EL (cell line): Measurements from ENCODE around the gene SEPTIN1.
A peak's percentile ranks its signal among the peaks of the same experiment; 100 is the strongest.

Source experiments
- DNase-seq: peaks from one replicate; pipeline ENCODE4 v3.0.0-alpha.2; 2016

SEPTIN1 gene, protein sequence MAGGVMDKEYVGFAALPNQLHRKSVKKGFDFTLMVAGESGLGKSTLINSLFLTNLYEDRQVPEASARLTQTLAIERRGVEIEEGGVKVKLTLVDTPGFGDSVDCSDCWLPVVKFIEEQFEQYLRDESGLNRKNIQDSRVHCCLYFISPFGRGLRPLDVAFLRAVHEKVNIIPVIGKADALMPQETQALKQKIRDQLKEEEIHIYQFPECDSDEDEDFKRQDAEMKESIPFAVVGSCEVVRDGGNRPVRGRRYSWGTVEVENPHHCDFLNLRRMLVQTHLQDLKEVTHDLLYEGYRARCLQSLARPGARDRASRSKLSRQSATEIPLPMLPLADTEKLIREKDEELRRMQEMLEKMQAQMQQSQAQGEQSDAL

DNA sequence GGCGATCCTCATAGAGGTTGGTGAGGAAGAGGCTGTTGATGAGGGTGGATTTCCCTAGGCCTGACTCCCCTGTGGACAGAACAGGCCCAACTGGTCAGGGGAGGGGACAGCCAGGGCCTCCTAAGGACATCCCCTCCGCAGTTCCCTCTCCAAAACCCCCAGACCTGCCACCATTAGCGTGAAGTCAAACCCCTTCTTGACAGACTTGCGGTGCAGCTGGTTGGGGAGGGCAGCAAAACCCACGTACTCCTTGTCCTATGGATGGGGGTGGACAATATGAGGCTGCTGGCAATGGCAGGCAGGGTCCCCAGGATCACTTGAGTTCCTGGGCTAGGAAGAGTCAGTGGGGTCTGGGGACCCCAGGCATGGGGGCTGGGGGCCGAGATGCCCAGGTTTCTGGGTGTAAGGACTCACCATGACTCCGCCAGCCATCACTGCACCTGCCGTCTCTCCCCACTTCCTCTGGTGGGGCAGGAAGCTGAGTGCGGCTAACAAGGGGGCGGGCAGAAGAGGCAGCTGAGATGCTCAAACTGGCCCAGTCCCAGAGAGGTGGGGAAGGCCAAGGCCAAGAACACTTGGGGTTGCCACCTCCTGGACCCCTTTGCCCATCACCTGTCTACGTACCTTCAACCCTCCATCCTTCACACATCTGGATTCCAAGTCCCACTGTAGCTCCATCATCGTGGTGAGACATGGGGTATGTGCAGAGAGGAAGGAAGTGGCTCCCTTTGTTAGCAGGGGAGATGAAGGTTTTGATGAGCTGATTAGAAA, at the start of gene SEPTIN1:
Gene SEPTIN1, minus strand, starts transcription at position 451 of the 771 bp plus-strand sequence. Its CDS starts 19 bp downstream, at position 432.
- no peak for DNase-seq

DNA sequence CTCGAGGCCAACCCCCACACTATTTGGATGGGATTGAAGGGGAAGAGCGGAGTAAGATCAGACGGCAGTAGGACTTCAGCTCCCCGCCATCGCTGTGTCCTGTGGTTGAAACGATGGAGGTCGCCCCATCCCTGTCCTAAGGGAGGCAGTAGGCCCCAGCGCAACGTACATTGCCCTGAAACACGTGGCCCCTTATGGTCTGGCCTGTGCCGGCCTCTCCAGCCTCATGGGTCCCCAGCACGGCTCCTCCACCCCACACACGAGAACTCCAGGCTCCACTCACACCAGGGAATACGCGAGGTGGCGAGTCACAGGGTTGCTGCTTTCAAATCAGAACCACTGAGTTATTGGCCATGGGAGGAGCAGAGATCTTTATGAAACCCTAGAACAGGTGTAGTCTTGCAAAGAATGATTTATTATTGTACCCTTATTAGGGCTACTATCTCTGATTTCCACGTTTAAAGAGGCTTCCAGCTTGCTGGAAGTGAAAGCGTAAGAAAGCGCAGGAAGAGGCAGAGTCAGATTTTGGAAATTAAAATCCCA, 48.1 kb upstream of the SEPTIN1 start:
- no peak for DNase-seq

- DNase-seq, result peak; percentile 99
Observed at GRCh38 chr16:30429678-30430427, 47.5 kb upstream of the SEPTIN1 start, which contains the start of gene DCTPP1. Gene DCTPP1 (minus strand): TSS chr16:30430030. CDS start chr16:30429980, 50 bp downstream.

DNA sequence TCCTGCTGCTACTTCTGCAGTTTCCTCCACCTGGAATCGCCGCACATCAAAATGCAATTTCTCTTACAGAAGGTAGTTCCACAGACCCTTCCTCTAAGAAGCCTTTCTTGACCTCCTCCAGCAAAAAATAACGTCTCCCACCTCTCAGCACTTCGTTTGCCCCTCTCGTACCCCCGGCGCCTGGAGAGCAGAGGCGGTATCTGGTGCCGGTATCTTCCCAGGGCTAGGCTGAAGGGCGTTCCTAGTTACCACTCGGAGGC, 47.0 kb upstream of the SEPTIN1 start:
- no peak for DNase-seq

- no peak for DNase-seq
Observed at GRCh38 chr16:30428055-30428454, 45.7 kb upstream of the SEPTIN1 start.

- no peak for DNase-seq
Observed at GRCh38 chr16:30421010-30421409, 38.6 kb upstream of the SEPTIN1 start.

- DNase-seq, result no peak
Observed at GRCh38 chr16:30418350-30419181, 36.2 kb upstream of the SEPTIN1 start.

DNA sequence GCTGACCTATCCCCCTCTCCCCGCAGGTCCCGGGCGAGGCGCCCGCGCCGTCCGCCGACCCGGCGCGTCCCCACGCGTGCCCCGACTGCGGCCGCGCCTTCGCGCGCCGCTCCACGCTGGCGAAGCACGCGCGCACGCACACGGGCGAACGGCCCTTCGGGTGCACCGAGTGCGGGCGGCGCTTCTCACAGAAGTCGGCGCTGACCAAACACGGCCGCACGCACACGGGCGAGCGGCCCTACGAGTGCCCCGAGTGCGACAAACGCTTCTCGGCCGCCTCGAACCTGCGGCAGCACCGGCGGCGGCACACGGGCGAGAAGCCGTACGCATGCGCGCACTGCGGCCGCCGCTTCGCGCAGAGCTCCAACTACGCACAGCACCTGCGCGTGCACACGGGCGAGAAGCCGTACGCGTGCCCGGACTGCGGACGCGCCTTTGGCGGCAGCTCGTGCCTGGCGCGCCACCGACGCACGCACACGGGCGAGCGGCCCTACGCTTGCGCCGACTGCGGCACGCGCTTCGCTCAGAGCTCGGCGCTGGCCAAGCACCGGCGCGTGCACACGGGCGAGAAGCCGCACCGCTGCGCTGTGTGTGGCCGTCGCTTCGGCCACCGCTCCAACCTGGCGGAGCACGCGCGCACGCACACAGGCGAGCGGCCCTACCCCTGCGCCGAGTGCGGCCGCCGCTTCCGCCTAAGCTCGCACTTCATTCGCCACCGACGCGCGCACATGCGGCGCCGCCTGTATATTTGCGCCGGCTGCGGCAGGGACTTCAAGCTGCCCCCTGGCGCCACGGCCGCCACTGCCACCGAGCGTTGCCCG, 35.4 kb upstream of the SEPTIN1 start:
- DNase-seq, result peak; percentile 88

DNA sequence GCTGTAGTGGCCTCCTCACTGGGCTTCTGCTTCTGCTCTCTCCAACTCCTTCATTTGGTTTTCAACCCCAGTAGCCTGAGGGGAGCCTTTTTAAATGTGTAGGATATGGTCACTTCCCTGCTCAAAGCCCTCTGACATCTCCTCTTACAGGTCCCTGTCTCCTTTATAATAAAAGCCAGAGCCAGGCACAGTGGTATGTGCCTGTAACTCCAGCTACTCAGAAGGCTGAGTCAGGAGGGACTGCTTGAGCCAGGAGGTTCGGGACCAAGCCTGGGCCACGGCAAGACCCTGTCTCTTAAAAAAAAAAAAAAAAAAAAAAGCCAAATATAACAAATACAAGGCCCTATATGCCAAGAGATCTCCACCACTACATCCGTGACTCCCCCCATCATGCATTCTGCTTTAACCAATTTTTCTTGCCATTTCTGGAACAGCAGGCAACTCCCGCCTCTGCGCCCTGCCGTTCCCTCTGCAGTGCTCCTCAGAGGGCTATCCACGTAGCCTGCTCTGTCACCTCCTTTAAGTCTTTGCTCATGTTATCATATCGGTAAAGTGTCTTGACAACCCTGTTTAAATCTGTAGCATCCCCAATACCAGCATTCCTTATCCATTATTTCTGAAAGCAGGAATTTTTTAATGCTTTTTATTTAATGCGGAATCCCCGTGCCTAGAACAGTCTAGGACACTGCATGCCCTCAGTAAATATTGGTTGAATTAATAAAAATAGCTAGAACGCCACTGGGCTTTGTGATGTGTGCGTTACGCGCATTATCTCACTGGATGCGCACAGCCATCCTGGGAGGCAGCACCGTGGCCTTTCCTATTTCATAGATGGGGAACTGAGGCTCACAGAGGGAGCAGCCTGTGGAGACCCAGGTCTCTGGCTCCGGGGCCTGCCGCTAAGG, 34.5 kb upstream of the SEPTIN1 start:
- no peak for DNase-seq

DNA sequence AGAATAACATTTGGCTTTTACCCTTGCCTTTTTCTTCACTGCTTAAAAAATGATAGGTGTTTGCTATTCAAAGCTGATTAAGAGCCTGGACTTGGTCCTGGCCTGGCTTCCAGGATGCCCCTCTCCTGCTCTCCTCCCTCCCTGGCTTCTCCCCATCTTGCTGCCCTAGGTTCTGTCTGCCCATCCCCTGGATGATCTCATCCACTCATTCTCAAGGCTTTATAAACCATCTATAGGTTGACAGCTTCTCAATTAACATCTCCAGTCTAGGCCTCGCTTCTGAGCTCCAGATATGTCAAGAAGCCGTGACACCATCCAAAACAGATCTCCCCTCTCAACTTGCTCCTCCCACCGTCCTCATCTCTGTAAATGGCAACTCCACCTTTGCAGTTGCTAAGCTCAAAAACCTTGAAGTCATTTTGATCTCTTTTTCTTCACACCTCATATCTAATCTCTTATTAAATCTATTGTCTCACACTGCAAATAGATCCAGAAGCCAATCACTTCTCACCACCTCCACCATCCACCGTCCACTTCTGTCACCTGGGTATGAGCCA, 33.8 kb upstream of the SEPTIN1 start:
- DNase-seq, result no peak

DNA sequence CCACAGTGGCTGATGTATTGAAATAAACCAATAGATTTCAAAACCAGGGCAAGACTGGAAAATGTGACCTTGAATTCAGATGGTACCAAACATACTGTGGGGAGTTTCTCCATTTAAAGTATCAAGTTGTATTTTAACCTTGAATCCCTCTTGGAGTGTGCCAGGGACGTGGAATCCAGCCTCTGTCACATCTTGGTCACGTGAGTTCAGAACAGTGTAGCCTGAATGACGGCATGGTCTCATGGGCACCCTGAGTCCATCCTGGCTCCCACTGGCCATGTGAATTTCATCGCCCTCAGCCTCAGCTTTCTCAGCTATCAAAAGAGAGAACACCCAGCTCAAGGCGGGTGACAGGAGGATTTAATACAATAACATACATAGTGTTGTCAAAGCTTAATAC, 31.8 kb upstream of the SEPTIN1 start:
- no peak for DNase-seq

DNA sequence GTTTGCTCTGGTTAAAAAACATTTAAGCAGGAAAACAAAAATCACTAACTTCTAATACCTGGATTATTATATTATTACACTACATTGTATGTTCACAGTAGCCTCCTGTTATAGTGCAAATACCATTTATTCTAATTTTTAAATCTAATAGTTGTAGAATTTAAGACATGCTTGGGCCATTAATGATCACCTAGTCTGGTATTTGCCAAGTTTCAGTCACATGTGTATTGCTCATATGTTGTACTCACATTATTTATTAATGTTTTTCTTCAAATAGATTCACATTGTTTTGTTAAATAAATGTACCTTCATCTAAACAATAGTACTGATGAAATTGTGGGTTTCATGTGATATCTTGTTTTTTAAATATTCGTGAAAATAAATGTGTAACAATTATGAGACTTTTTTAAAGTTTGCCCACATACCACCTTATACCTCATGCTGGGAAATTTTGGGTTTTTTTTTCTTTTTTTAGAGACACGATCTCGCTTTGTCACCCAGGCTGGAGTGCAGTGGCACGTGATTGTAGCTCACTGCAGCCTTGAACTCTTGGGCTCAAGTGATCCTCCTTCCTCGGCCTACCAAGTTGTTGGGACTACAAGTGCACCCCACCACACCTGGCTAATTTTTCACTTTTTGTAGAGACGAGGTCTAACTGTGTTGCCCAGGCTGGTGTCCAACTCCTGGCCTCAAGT, 30.9 kb upstream of the SEPTIN1 start:
- DNase-seq, result no peak

DNA sequence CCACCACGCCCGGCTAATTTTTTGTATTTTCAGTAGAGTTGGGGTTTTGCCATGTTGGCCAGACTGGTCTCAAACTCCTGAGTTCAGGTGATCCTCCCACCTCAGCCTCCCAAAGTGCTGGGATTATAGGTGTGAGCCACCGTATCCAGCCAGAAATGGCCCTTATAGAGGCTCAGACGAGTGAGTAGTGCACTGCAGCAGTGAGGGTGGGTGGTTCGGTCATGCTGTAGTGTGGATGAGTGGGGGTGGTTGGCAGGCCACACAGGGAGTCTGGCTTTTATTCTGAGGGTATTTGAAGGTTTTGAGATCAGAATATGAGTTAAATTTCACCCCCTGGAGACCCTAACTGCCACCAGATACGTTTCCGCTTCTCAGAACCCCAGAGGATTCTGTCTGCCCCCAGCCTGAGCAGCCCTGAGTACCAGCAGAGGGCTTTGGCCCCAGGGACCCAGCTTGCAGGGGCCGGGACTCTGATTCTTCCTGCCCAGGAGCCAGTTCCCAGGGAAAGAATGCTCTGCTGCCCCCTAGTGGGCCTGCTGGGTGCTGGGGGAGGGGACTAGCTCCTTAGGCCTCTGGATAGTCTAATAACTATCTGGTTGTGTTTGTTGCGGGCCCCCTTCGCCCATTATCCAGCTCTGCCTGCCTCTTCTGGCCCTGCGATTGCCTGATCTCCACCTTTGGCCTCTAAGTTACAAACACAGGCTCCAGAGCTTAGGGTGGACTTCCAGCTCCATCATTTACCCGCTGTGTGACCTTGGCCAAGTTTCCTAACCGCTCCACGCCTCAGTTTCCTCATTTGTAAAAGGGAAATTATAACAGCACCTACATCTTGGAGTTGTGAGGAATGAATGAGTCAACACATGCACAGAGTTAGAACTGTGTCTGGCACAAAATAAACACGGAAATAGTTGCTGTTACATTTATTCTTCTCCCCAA, 27.0 kb upstream of the SEPTIN1 start:
- peak; percentile 86 for DNase-seq

DNA sequence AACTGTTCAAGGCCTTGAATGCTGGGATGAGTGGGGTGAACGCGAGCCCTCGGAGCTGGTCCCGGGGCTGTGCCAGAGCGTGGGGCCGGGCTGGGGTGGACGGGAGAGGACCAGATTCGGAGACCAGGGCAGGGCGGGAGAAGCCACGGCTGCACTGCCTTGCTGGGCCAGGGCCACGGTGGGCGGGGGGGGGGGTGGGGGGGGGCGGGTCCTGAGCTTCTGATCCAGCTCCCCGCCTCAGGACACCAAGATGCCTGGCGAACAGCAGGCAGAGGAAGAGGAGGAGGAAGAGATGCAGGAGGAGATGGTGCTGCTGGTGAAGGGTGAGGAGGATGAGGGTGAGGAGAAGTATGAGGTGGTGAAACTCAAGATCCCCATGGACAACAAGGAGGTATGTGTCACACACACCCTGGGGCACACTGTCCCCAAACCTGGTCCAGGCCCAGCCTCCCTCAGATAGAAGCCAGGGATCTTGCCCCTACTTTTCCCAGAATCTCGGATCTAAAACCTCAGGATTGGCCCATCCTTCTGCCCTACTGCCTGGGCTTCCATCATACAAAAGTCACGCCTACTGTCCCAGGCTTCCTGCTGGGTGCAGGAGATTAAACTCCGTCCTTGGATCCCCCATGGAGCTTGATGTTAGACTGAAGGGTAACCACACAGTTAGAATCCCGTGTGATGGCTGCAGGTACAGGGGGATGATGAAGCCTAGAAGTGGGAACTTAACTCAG, 25.6 kb upstream of the SEPTIN1 start:
- DNase-seq, result peak; percentile 36

GRCh38 chr16:30407102-30407803, 24.9 kb upstream of the SEPTIN1 start, which contains the start of gene ZNF771:
Gene ZNF771 (plus strand): TSS chr16:30407606. CDS start chr16:30408054, 448 bp downstream.
- peak; percentile 89 for DNase-seq

GRCh38 chr16:30406795-30407101, 24.4 kb upstream of the SEPTIN1 start:
- DNase-seq, result no peak
